Stimulated activated CD8-positive, alpha-beta memory T cell treated with anti-CD3 and anti-CD28 coated beads, Interleukin-15, amount 100 ng/mL, for 1 hour (primary cell): Measurements from ENCODE around the gene UNC79.

ENCODE experiments used
- DNase-seq: peaks from one replicate; pipeline ENCODE4 v3.0.0-alpha.2; 2020; ENCODE audit warnings: low read depth

UNC79 gene

GRCh38 chr14:93663317-93663716 is 232.6 kb downstream of the UNC79 start:
- no peak for DNase-seq

- no peak for DNase-seq
Measured at GRCh38 chr14:93665169-93665568, 234.4 kb downstream of the UNC79 start.

GRCh38 chr14:93669632-93670031 is 238.9 kb downstream of the UNC79 start:
- DNase-seq: no peak

- DNase-seq: no peak
Measured at GRCh38 chr14:93674343-93674742, 243.6 kb downstream of the UNC79 start.

- no peak for DNase-seq
Measured at GRCh38 chr14:93675651-93676050, 244.9 kb downstream of the UNC79 start.

- no peak for DNase-seq
Measured at GRCh38 chr14:93676416-93676958, 245.7 kb downstream of the UNC79 start.

GRCh38 chr14:93682459-93682858 is 251.7 kb downstream of the UNC79 start:
- no peak for DNase-seq

GRCh38 chr14:93683226-93683625 is 252.5 kb downstream of the UNC79 start:
- no peak for DNase-seq

GRCh38 chr14:93685121-93685895 is 254.6 kb downstream of the UNC79 start:
- no peak for DNase-seq

GRCh38 chr14:93686268-93686667 is 255.5 kb downstream of the UNC79 start:
- DNase-seq: no peak

GRCh38 chr14:93688239-93688666 is 257.5 kb downstream of the UNC79 start:
- DNase-seq: no peak

- DNase-seq: no peak
Measured at GRCh38 chr14:93688820-93689219, 258.1 kb downstream of the UNC79 start.

- no peak for DNase-seq
Measured at GRCh38 chr14:93690146-93690545, 259.4 kb downstream of the UNC79 start.

- no peak for DNase-seq
Measured at GRCh38 chr14:93691042-93691780, 260.5 kb downstream of the UNC79 start.

GRCh38 chr14:93693914-93694313 is 263.2 kb downstream of the UNC79 start:
- DNase-seq: no peak

GRCh38 chr14:93700928-93701327 is 270.2 kb downstream of the UNC79 start:
- DNase-seq: no peak

GRCh38 chr14:93701562-93701961 is 270.8 kb downstream of the UNC79 start:
- no peak for DNase-seq

GRCh38 chr14:93702946-93703345 is 272.2 kb downstream of the UNC79 start:
- DNase-seq: no peak

GRCh38 chr14:93703941-93704340 is 273.2 kb downstream of the UNC79 start:
- no peak for DNase-seq

- no peak for DNase-seq
Measured at GRCh38 chr14:93705513-93706156, 274.9 kb downstream of the UNC79 start.

- no peak for DNase-seq
Measured at GRCh38 chr14:93706360-93706955, 275.7 kb downstream of the UNC79 start.

- DNase-seq: no peak
Measured at GRCh38 chr14:93707475-93707874, 276.7 kb downstream of the UNC79 start.
